Amniotic epithelial cell (primary cell): ENCODE measurements around the gene TMEM87A.
"Not testable (repeated sequence)": the region's sequence is repeated elsewhere in the genome, so short reads cannot be mapped to it uniquely, and the experiment has no call there.

Experiments
- DNase-seq: peaks from one replicate; pipeline ENCODE4 v3.0.0-alpha.2; 2010; ENCODE audit warnings: low read depth

Gene TMEM87A, protein sequence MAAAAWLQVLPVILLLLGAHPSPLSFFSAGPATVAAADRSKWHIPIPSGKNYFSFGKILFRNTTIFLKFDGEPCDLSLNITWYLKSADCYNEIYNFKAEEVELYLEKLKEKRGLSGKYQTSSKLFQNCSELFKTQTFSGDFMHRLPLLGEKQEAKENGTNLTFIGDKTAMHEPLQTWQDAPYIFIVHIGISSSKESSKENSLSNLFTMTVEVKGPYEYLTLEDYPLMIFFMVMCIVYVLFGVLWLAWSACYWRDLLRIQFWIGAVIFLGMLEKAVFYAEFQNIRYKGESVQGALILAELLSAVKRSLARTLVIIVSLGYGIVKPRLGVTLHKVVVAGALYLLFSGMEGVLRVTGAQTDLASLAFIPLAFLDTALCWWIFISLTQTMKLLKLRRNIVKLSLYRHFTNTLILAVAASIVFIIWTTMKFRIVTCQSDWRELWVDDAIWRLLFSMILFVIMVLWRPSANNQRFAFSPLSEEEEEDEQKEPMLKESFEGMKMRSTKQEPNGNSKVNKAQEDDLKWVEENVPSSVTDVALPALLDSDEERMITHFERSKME

DNA sequence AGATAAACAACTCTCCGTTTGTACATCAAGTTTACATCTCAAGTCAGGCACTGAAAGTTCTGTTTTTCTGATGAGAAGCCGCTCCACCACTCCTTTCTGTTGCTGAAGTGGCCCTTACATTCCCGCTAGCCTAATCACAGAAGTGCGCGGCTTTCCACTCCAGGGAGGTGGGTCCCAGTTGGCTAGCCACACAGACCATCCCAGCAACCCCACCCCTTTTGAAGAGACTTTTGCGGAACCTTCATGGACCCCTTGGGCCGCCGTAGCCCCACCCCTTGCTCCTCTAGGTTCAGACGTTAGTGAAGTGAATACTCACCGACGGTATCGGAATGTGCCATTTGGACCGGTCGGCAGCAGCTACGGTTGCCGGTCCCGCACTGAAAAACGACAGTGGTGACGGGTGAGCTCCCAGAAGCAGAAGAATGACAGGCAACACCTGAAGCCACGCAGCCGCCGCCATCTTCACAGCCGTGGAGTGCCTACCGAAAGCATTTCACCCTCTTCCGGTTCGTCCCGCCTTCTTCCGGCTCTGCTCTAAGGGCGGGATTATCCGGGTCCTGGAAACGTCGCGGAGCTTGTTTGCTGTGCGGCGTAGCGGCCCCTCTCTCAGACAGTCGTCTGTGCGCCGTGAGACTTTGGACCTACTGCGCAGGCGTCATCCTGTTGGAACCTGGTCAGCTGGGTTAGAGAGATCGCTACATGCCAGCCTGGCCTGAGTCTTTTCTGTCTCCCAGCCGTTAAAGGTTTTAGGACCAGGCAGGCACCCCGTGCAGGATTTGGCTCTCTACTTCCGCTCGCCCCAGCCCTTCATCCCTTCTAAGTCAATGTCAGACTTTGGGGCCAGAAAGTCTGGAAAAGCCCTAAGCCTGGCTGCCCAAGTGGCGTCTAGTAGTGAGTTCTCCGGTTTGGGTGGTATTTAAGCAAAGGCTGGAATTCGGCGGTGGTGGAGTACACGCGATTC lies at the start of gene TMEM87A, which contains the start of gene GANC:
Gene TMEM87A, minus strand, starts transcription at position 495 of the 961 bp plus-strand sequence. Its CDS starts 35 bp downstream, at position 460.
Gene GANC, plus strand, starts transcription at position 263 of the 961 bp plus-strand sequence. CDS start 1,281 bp downstream, outside the sequence.
- peak; percentile 99 for DNase-seq

DNA sequence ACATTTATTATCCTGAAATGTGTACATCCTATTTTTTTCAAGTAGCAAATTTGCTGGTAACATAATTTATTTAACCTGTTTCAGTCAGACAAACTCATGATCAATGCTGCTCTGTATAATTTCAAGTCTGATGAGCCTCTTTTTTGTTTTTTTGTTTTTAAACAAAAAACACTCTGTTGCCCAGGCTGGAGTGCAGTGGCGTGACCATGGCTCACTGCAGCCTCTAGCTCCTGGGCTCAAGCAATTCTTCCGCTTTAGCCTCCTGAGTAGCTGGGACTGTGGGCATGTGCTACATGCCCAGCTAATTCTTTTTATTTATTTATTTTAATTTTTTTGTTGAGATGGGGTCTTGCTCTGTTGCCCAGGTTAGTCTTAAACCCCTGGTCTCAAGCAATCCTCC lies 46.0 kb upstream of the TMEM87A start:
- no peak for DNase-seq

DNA sequence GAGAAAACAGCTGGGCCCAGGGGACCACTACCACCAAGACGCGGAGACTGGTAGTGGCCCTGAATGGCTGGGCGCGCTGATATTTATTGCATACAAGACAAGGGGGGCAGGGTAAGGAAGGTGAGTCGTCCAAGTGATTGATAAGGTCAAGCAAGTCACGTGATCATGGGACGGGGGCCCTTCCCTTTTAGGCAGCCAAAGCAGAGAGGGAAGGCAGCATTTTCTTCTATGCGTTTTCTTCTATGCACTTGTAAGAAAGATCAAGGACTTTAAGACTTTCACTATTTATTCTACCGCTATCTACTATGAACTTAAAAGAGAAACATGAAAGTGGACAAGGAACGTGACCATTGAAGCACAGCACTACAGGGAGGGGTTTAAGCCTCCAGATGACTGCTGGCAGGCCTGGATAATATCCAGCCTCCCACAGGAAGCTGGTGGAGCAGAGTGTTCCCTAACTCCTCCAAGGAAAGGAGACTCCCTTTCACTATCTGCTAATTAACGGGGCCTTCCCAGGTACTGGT lies 43.1 kb upstream of the TMEM87A start:
- DNase-seq = peak; percentile 63

DNA sequence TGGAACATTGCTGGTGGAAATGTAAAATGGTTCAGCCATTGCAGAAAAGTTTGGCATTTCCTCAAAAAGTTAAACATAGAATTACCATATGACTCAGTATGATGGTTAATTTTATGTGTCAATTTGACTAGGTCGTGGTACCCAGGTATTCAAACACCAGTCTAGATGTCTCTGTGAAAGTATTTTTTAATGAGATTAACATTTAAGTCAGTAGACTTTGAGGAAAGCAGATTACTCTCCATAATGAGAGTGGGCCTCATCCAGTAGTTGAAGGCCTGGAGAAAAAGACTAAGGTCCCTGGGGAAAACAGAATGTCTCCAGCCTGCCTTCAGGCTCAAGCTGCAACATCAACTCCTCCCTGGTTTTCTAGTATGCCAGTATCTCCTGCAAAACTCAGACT lies 42.3 kb upstream of the TMEM87A start:
- DNase-seq = no peak

DNA sequence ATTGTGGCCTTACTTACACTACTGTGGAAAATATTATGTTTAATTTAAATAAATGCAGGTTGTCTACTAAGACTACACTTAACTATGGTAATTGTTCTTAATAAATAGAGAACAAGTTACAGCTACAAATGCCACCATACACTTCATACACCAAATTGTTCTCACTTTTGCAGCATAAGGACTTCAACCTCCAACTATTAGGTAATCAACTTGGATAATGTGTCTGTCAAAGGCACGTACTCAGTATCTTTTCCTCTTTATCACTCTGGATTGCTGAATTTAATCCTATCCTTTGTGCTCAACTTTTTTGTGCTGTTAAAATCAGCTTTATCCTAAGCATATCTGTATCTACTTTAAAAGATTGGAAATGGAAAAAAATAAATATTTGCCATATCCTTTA lies 41.6 kb upstream of the TMEM87A start:
- DNase-seq = no peak

DNA sequence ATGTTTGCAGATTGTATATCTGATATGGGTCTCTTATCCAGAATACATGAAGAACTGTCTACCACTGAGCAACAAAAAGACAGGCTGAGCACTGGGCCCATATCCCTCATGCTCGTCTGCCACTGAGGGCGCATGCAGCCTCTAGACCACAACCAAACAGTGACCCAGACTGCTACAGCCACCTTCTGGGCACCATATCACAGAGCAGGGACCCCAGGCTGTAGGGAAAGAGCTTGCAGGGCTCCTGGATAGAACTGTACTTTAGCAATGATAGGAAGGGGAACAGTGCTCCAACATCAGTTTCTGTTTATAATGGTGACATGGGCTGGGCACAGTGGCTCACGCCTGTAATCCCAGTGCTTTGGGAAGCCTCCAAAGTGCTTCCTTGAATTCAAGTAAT lies 40.2 kb upstream of the TMEM87A start:
- DNase-seq = no peak

DNA sequence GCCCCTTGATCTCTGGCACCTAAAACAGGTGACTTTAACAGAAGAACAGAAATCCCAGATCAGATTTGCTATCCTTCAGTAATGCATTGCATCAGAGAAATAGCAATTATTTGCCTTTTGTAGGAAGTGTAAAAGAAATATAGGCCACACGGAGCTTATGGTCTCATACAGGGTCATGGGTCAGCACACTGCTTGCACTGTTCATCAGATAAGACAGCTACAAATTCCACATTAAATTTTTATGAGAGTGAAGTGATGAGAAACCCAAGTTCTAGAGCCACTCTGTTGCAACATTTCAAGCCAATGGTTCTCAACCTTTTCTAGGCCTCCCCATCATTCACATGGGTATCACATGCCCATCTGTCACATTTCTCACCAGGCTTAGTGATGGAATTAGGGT lies 33.4 kb upstream of the TMEM87A start:
- peak; percentile 16 for DNase-seq

DNA sequence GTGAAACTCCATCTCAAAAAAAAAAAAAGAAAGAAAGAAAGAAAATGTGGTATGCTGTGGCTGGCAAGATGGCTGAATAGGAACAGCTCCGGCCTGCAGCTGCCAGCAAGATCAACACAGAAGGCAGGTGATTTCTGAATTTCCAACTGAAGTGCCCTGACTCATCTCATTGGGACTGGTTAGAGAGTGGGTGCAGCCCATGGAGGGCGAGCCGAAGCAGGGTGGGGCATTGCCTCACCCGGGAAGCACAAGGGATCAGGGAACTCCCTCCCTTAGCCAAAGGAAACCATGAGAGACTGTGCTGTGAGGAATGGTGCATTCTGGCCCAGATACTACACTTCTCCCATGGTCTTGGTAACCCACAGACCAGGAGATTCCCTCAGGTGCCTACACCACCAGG lies 27.8 kb upstream of the TMEM87A start:
- DNase-seq = not testable (repeated sequence)

DNA sequence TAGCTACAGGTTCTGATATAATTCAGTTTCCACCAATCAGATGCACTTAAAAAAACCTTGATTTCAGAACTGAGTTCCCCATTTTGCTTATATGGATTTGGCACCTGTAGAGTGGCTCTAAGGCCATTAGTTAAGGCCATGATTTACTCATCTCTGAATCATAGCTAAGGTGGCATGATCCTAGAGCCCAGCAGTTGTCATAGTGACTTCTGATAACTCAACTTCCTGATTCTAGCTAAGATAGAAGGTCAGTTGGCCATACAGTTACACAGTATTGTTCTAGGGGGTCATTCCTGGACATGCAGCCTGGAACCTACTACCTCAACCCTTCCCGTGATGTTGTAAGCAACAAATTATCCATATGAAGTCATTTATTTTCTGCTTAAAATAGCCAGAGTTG lies 15.9 kb upstream of the TMEM87A start:
- no peak for DNase-seq

DNA sequence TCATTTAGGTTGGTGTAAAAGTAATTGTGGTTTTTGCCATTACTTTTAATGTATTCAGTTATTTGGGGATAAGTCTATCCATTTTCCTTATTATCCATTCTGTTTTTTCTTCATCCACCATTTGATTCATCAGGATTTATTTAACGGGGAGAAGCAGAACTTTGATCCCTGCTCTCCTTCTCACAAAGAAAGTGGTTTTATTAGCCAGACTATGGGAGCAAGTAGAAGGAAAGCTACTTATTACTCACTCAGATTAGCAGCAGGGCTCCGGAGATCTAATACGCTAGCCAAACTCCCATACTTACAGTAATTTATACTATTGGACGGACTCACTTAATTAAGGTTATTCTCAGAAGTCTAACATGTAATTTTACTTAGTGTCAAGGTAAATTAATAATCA lies 14.7 kb upstream of the TMEM87A start:
- DNase-seq = no peak

DNA sequence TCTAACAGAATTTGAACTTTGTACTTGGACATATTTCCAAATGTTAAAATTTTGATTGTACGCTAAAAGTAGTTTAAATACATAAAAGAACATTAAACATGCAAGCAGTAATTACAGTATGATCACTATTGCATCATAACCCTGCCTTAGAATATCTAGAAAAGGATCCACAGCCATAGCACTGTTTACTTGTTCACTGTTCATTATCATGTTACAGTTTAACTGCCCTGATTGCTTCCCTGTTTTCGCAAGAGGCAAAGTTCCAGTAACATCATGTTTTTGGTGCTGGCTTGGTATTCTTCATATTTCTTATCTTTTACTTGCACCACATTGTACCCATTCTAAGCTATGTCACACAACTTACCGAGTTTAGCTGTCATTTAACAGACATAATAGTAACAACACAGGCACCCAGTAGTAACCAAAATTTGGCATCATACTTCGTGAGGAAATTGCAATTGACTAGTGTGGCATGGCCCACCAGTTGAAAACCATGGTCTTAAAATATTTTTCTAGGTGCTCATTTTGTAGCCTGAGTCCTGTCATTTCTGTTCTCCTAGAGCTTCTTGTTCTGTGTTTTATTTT lies 13.3 kb upstream of the TMEM87A start:
- peak; percentile 64 for DNase-seq

DNA sequence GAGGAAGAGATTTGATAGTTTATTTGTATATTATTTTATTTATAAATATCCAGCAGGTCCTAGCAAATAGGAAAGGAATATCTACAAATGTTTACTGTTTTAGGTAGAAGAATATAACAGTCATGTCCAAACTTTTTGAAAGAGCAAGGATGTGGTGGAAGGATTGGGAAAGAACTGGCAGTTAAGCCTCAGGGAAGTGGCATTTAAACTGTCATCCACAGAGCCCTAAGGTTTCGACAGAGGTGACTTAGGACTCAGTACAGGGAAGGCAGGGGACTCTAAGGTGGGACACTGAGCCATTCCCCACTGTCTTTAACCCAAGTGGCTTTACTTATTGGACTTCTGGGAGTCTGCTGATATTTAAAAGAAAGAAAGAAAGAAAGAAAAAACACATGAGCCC lies 11.8 kb upstream of the TMEM87A start:
- peak; percentile 26 for DNase-seq

DNA sequence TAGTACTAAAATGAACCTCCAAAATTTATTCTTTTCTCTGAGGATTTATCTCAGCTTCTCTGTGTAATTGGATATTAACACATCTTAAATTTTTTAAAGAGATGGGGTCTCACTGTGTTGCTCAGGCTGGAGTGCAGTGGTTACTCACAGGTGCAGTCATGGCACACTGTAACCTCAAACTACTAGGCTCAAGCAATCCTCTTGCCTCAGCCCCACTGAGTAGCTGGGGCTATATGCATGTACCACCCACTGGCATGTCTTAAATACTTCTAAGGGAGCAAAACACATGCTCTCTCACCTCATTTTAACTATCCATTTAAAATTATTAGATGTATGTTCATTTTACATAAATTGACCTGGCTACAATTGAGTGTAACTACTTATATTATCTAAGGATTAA lies 11.3 kb upstream of the TMEM87A start:
- DNase-seq = no peak

DNA sequence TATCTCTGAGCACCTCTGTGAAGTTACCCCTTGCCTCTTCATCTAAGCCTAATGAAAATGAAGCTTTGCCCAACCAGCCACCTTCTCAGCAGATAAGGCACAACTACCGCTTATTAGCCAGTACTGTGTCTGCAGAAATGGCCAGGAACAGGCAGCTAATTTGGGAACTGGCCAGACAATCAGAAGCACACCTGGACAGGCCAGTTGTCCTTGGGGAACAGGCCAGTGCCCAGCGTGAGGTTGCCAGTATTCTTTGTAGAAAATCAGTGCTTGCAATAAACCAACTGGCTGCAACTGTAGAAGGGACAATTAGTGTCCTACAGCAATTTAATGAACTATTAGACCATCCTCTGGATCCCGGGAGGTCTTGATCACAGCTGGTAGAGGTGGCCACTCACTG lies 10.4 kb upstream of the TMEM87A start:
- no peak for DNase-seq

DNA sequence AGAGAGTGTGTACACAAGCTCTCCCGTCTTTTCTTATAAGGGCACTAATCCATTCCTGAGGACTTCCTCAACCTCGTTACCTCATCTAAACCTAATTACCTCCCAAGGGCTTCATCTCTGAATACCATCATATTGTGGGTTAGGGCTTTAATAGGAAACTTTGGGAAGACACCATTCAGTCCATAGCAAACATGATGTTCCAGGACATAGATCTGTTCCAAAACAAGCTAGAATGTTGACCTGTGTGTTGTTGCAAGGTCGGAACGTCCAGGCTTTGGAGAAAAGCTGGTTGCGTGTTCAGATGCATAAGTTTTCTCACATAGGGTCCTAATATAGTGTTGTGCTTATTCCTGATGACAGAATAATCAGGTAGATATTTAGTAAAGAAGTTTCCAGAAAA lies 9.7 kb upstream of the TMEM87A start:
- no peak for DNase-seq

DNA sequence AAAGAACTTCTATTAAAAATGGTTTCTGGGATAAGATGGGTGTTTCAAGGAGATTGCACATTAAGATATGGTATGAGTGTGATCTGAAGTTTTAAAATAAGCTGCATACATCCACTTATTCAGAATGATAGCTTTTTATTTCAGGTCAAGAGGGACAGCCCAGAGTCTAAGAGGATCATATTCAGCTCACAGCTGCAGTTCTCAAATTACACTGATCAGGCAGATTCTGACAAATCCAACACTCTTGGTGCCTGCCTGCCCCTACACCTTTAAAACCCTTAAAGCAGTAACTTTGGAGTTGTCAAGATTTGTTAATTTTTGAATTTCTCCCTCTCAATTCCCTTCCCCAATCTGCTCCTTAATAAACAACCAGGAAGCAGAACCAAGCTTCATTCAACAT lies 9.1 kb upstream of the TMEM87A start:
- DNase-seq = no peak

DNA sequence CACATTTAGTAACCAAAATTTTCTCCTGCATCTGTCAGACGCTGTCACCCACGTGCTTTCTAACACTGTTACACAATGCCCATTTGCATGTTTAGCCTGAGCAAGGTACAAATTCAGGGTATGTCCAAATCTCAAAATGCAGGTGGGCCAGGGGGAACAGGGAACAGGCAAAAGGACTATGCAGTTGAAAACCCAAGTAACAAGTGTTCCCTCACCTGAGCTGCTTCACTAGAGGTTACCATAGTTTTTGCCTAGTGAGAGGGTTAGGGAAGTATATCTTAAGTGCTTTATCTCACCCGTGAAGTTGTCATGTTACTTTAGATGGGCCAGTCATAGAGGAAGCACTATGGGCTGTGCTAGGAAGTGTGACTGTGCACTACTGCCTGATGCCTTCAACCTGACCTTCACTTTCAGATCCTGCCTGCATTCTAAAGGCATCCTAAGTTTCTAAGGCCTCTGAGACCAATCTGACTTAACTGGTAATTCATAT lies 6.0 kb upstream of the TMEM87A start:
- DNase-seq = no peak

DNA sequence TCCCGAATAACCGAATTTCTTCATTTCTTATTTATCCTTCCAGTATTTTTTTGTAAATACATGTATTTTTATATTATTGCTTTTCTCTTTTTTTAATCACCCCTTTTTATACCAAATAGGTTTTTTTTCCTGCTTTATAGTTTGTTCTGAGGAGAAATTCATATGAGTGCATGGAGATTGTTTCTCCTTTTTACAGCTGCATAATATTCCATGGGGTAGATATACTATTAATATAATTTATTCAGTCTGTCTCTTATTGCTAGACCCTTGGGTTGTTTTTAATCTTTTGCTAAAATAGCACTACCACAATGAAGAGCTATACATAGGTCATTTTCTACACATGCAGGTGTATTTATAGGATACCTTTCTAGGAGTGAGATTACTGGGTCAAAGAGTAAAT lies 3.5 kb upstream of the TMEM87A start:
- DNase-seq = no peak

DNA sequence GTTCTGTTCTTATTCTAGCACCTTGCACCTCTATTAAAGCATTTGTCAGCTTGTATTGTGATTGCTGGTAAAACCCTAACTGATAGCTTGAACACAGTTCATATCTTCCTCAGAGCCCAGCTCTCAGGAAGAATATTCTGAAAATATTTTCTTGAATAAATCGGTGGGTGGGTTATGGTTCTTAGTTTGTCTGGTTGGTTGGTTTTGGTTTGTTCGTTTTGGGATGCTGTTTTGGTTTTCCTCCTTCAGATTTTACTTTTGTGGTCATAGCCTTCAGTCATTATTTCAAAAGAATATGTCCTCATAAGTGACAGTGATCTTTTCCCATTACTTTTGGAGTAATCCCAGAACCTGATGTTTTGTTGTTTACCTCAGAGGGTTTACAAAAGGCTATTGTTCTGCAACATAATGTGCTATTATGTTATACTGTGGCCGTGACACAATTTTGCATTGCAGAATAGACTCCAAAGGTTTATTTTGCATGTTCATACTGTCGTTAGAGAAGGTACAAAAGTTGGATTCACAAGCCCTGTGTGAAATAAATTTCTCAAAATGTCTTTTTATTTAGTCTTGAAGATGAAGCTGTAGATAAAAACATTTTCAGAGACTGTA lies 2.7 kb upstream of the TMEM87A start:
- no peak for DNase-seq

DNA sequence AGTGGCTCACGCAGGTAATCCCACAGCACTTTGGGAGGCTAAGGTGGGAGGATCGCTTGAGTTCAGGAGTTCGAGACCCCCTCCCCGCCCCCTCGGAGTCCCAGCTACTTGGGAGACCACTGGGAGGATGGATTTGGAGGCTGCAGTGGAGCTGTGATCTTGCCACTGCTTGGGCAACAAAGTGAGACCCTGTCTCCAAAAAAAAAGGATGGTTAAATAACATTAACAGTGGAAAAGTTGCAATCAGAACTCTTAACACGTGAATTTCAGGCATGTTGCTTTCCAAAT lies 1.4 kb upstream of the TMEM87A start:
- DNase-seq = no peak

DNA sequence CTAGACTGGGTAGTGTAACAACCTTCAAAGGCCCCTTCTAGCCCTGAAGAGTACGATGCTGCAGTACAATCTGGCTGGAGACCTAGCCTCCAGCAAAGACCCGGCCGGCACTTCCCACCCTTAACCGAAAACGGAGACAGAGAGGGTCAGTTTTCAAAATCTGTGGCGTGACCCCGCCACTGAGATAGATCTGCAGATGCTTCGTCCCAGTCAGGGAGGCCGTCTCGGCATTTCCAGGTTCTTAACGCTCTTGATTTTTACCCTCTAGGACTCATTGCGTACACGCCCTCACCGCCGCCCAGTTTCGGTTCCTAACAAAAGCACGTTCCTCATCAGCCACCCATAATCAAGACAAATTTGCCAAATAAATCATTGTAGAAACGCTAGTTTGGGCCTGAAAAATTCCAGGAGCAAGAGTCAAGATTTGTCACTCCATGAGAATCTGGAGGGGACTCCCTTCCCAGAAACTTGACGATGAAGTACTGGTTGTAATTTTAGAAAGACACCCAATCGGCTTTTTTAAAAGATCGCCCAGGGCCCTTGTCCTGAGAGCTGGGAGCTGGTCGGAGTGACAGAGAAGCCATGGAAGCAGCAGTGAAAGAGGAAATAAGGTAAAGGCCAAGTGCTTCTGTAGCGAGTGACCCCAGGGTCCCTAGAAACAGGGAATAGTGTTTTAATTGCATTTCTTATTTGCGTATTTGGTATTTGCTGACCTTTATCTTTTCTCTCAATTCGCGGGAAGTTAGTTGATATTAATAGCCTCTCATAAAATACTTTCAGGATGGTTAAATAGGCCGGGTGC lies 868 bp upstream of the TMEM87A start:
- peak; percentile 54 for DNase-seq
